Lower leg skin (tissue), 4 donors: ENCODE data around the gene PAPPA. TPM values are rescaled to one million over a fixed set of nuclear protein-coding genes. Genes with fewer than 3 reads are reported as not detected.

Experiments
- DNase-seq, 2 donors: peaks; one replicate each; pipeline ENCODE4 v3.0.0-alpha.2; 2019; ENCODE audit warnings: low spot score in 2 of 2
- H3K4me3 ChIP-seq: fragments of 200-600 bp; sonication (generic); 2 replicates; pipeline ENCODE4 v1.5.1; 2017; ENCODE audit warnings: mild to moderate bottlenecking, low read depth; ENCODE audit not compliant: poor library complexity, severe bottlenecking
- POLR2A ChIP-seq, 2 donors: fragments of 450-650 bp; IDR thresholded peaks; one replicate each; pipeline ENCODE4 v1.6.1; 2016 to 2017; ENCODE audit warnings: antibody characterized with exemption in 2 of 2, mild to moderate bottlenecking in 1 of 2, moderate library complexity in 1 of 2
- WGBS, 2 donors: methylation state at CpG; one replicate each; pipeline ENCODE4 v1.1.5; 2018; 5-methylcytosine and 5-hydroxymethylcytosine counted together
- intact Hi-C: fragments of 100-400 bp; cut with DNase I; formaldehyde crosslinking; loops from one replicate; pipeline ENCODE4 v1.15.0; 2023; ENCODE audit warnings: low total_unique reads
- total RNA-seq, 4 donors: library from RNA; depleted of rRNA; stranded (reverse); fragments of >200 nt; gene quantifications; one replicate each; pipeline ENCODE4 v1.1.0, GENCODE V29; 2016
- TF ChIP-seq, protein P1 (sequence below), 3 donors: fragments of 450-650 bp; IDR thresholded peaks; one replicate each; pipeline ENCODE4 v1.5.1; 2016; ENCODE audit warnings: antibody characterized with exemption in 3 of 3, mild to moderate bottlenecking in 3 of 3, moderate library complexity in 2 of 3

The PAPPA gene
- total RNA-seq, 4 donors from 2014 or later, result 0.64 to 2.2 (median 1.9) TPM

DNA sequence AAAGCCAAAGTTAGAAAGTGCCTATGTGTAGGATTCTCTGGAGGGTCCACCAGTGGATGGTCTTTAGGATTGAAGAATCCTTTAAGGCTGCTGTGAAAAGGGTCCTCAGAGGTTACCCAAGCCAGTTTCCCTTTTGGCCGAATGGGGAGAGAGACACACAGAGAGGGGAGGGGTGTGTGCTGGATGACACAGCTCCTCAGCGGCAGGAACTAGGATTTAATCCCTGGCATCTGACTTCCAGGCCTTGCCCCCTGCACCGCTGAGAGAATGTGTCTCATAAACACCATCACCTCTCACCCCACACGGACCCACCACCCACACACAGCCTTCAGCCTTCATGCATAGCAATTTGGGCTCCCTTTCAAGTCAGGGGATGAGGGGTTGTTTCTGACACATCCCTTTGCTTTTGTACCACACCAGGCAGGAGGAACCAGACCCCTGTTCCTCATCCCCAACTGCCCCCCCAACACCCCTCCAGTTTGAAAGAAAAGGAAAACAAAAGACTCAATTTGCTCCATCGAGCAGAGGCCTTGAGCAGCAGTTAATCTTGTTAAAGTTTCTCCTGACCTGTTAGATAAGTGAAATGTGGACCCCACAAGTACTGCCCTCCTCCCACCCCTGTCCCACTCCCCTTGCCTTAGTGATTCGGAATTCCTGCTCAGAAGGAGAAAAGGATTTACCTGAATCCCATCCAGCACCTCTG is 4.0 kb downstream of the PAPPA start:
- no peak for DNase-seq
- TF ChIP-seq, protein P1, sequence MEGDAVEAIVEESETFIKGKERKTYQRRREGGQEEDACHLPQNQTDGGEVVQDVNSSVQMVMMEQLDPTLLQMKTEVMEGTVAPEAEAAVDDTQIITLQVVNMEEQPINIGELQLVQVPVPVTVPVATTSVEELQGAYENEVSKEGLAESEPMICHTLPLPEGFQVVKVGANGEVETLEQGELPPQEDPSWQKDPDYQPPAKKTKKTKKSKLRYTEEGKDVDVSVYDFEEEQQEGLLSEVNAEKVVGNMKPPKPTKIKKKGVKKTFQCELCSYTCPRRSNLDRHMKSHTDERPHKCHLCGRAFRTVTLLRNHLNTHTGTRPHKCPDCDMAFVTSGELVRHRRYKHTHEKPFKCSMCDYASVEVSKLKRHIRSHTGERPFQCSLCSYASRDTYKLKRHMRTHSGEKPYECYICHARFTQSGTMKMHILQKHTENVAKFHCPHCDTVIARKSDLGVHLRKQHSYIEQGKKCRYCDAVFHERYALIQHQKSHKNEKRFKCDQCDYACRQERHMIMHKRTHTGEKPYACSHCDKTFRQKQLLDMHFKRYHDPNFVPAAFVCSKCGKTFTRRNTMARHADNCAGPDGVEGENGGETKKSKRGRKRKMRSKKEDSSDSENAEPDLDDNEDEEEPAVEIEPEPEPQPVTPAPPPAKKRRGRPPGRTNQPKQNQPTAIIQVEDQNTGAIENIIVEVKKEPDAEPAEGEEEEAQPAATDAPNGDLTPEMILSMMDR (IDR thresholded peaks at IDR 0.05), result no peak
- no peak for TF ChIP-seq POLR2A (IDR thresholded peaks at IDR 0.05)
- intact Hi-C loops, result no loop called here
- 57 to 60% methylated on average over 6 of the region's 6 CpGs for WGBS, 2 donors
- H3K4me3 ChIP-seq, result no peak overlapping the region

DNA sequence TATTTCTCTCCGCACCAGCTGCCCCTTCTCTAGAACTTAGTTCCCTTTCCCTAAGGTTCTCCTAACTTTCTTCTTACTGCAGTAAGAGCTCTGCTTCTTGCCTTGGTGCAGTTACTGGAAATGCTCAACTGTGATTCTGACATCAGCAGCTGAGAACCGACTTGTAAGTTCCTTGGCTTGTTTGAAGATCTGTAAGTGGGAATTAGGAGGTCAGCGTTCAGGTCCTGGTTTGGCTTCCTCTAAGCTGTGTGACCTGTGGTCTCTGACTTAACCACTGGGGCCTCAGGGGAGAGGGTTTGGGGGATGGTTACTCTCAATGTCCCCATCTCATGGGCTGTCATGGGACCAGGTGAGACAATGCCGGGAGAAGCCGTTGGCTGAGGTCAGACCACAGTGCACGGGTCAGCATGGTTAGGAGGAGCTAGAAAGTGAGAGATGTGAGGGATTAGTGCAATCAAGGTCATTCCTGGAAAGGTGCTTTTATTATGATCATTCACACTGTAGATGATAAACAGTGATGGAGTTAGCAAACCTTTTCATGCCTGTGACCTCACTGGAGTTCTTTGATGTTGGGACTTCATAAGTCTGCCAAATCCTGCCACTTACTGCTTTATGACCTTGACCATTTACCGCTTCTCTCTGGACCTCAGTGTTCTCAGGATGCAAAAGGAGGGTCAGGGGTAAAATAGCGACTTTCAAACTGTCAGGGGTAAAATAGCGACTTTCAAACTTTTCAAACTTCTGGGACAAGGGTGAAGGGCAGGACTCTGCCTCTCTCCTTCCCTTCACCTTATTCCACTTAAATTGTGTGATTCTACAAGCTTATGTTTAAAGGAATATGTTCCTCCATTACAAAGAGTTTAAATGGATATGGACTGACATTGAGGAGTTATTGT is 7.3 kb downstream of the PAPPA start:
- DNase-seq, result no peak
- no peak for TF ChIP-seq POLR2A (IDR thresholded peaks at IDR 0.05)
- TF ChIP-seq, protein P1 (IDR thresholded peaks at IDR 0.05), result no peak
- intact Hi-C loops, result no loop called here
- H3K4me3 ChIP-seq, result no peak overlapping the region
- WGBS, 2 donors, result 81 to 90% methylated on average over 9 of the region's 9 CpGs

DNA sequence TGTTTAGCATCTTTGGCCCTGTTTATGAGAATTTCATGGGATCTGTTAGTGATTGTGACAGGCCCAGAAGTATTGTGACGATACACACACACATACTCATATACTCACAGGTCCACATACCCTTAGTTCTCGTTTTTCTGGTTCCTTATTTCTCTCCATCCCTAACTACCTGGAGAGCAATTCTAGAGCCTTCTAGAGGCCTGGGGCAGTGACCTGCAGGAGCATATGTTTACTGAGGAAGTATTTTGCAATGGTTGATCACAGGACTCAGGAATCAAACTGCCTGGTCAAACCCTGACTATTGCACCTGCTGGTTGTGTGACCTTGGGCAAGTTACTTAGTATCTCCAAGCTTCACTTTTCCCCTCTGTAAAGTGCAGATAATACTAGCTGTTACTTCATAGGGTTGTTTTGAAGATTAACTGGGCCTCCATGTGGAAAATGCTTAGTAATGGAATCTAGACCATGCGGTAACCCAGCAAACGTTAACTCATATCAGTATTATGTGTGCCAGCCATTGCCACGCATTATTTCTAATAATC is 8.7 kb downstream of the PAPPA start:
- WGBS, 2 donors, result 76 to 79% methylated on average over 5 of the region's 5 CpGs
- no peak for DNase-seq
- H3K4me3 ChIP-seq, result no peak overlapping the region
- TF ChIP-seq POLR2A (IDR thresholded peaks at IDR 0.05), result no peak
- TF ChIP-seq, protein P1 (IDR thresholded peaks at IDR 0.05), result no peak
- intact Hi-C loops, result no loop called here

DNA sequence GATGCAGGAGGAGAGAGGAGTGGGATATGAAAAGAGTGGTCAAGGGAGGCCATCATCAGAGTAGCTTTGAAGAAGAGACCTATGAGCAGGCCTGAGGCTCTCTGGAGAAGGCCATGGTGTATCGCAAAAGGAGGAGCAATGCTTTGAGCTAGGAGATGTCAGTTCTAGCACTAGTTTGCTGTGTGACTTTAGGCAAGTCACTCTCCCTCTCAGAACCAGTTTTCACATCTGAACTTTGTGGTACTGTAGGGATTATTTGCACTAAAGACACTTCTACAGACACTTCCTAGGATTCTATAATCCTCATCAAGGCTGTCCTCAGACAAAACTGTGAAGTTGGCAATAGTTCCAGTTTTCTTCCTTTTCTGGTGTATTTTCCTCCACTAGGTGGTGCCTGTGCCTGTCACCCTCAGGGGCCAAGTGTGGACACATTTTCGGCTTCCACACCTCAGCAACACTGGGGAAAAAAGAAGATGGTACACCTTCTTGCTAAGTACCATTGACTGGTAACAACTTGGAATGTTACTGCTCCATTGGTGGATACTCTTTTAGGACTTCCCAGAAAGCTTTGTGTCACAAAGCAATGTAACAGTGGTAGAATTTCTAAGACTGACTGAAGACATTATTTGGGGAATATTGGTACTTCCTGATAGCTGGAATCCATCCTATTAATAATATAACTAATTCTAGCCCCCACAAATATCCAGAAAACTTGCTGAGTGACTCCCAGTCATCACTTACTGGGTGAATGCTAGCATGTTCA is 9.9 kb downstream of the PAPPA start:
- 91 to 93% methylated on average over 2 of the region's 2 CpGs for WGBS, 2 donors
- intact Hi-C loops, result no loop called here
- no peak for TF ChIP-seq POLR2A (IDR thresholded peaks at IDR 0.05)
- TF ChIP-seq, protein P1 (IDR thresholded peaks at IDR 0.05), result no peak
- no peak overlapping the region for H3K4me3 ChIP-seq
- DNase-seq, result no peak

DNA sequence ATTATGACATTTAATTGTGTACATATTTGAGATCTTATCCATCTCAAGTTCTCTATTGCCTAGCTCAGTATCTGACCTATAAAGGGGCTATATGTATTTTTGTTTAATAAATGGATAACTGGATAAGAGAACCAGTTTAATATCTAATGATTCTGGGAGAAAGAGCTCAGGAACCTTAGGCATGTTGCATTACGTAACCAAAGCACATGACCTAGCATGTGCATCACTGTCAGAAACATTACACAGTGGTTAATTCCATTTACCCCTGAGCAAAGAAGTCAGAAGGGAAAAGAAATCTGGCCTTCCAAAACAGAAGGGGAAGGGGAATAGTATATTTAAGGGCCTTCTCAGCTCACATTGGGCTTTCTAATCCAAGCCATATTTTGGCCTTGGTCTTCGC is 12.3 kb downstream of the PAPPA start:
- DNase-seq, result no peak
- TF ChIP-seq POLR2A (IDR thresholded peaks at IDR 0.05), result no peak
- TF ChIP-seq, protein P1 (IDR thresholded peaks at IDR 0.05), result no peak
- intact Hi-C loops, result no loop called here
- no peak overlapping the region for H3K4me3 ChIP-seq
- WGBS, 2 donors, result 81 to 85% methylated on average over 2 of the region's 2 CpGs
